HEK293 (cell line): Measurements from ENCODE around the gene PMF1.

Experiments
- SCRT1 ChIP-seq: fragments of 450-650 bp; formaldehyde crosslinking; IDR thresholded peaks from 2 replicates; pipeline ENCODE4 v1.5.1; 2016; ENCODE audit warnings: missing biosample characterization, missing genetic modification characterization, borderline replicate concordance
- SP3 ChIP-seq: fragments of 450-650 bp; formaldehyde crosslinking; IDR thresholded peaks from 2 replicates; pipeline ENCODE4 v1.5.1; 2016; ENCODE audit warnings: missing biosample characterization, missing genetic modification characterization
- ZBTB7A ChIP-seq: fragments of 450-650 bp; formaldehyde crosslinking; IDR thresholded peaks from 2 replicates; pipeline ENCODE4 v1.5.1; 2016; ENCODE audit warnings: low read depth, missing biosample characterization, missing genetic modification characterization
- ZFP37 ChIP-seq: fragments of 450-650 bp; formaldehyde crosslinking; IDR thresholded peaks from 2 replicates; pipeline ENCODE4 v1.5.1; 2016; ENCODE audit warnings: missing biosample characterization, missing genetic modification characterization
- ZFP41 ChIP-seq: fragments of 450-650 bp; formaldehyde crosslinking; IDR thresholded peaks from 2 replicates; pipeline ENCODE4 v1.5.1; 2016; ENCODE audit warnings: missing biosample characterization, missing genetic modification characterization, borderline replicate concordance
- ZNF138 ChIP-seq: fragments of 450-650 bp; formaldehyde crosslinking; IDR thresholded peaks from 2 replicates; pipeline ENCODE4 v1.5.1; 2016; ENCODE audit warnings: missing biosample characterization, missing genetic modification characterization, borderline replicate concordance
- ZNF155 ChIP-seq: fragments of 450-650 bp; formaldehyde crosslinking; IDR thresholded peaks from 2 replicates; pipeline ENCODE4 v1.5.1; 2016; ENCODE audit warnings: missing biosample characterization, missing genetic modification characterization
- ZNF16 ChIP-seq: fragments of 450-650 bp; formaldehyde crosslinking; IDR thresholded peaks from 2 replicates; pipeline ENCODE4 v1.5.1; 2016; ENCODE audit warnings: low read depth, missing biosample characterization, missing genetic modification characterization
- ZNF184 ChIP-seq: fragments of 450-650 bp; IDR thresholded peaks from 2 replicates; pipeline ENCODE4 v1.5.1; 2018; ENCODE audit warnings: missing biosample characterization, mild to moderate bottlenecking, missing genetic modification characterization
- ZNF214 ChIP-seq: fragments of 450-650 bp; formaldehyde crosslinking; IDR thresholded peaks from 2 replicates; pipeline ENCODE4 v1.5.1; 2017; ENCODE audit warnings: missing biosample characterization, mild to moderate bottlenecking, missing genetic modification characterization, borderline replicate concordance
- ZNF23 ChIP-seq: fragments of 450-650 bp; formaldehyde crosslinking; IDR thresholded peaks from 2 replicates; pipeline ENCODE4 v1.5.1; 2016; ENCODE audit warnings: missing biosample characterization, missing genetic modification characterization, borderline replicate concordance
- ZNF354C ChIP-seq: fragments of 450-650 bp; formaldehyde crosslinking; IDR thresholded peaks from 2 replicates; pipeline ENCODE4 v1.5.1; 2016; ENCODE audit warnings: missing biosample characterization, missing genetic modification characterization, low read depth, borderline replicate concordance
- ZNF404 ChIP-seq: fragments of 450-650 bp; formaldehyde crosslinking; IDR thresholded peaks from 2 replicates; pipeline ENCODE4 v1.5.1; 2017; ENCODE audit warnings: missing biosample characterization, missing genetic modification characterization
- ZNF514 ChIP-seq: fragments of 450-650 bp; formaldehyde crosslinking; IDR thresholded peaks from 2 replicates; pipeline ENCODE4 v1.5.1; 2016; ENCODE audit warnings: missing biosample characterization, missing genetic modification characterization
- ZNF707 ChIP-seq: fragments of 450-650 bp; formaldehyde crosslinking; IDR thresholded peaks from 2 replicates; pipeline ENCODE4 v1.5.1; 2016; ENCODE audit warnings: missing biosample characterization, missing genetic modification characterization
- ZNF791 ChIP-seq: fragments of 450-650 bp; formaldehyde crosslinking; IDR thresholded peaks from 2 replicates; pipeline ENCODE4 v1.5.1; 2016; ENCODE audit warnings: missing biosample characterization, missing genetic modification characterization
- TF ChIP-seq, protein P1 (sequence below): fragments of 450-650 bp; formaldehyde crosslinking; IDR thresholded peaks from 2 replicates; pipeline ENCODE4 v1.5.1; 2016; ENCODE audit warnings: missing biosample characterization, missing genetic modification characterization, low read depth
- TF ChIP-seq, protein P2 (sequence below): fragments of 450-650 bp; formaldehyde crosslinking; IDR thresholded peaks from 2 replicates; pipeline ENCODE4 v1.5.1; 2016; ENCODE audit warnings: missing biosample characterization, missing genetic modification characterization, borderline replicate concordance
- TF ChIP-seq, protein P3 (sequence below): fragments of 450-650 bp; formaldehyde crosslinking; IDR thresholded peaks from 2 replicates; pipeline ENCODE4 v1.5.1; 2017; ENCODE audit warnings: missing biosample characterization, missing genetic modification characterization
- TF ChIP-seq, protein P4 (sequence below): fragments of 450-650 bp; formaldehyde crosslinking; IDR thresholded peaks from 2 replicates; pipeline ENCODE4 v1.5.1; 2017; ENCODE audit warnings: missing biosample characterization, missing genetic modification characterization
- TF ChIP-seq, protein P5 (sequence below): fragments of 450-650 bp; formaldehyde crosslinking; IDR thresholded peaks from 2 replicates; pipeline ENCODE4 v1.5.1; 2016; ENCODE audit warnings: missing biosample characterization, missing genetic modification characterization
- TF ChIP-seq, protein P6 (sequence below): fragments of 450-650 bp; formaldehyde crosslinking; IDR thresholded peaks from 2 replicates; pipeline ENCODE4 v1.5.1; 2016; ENCODE audit warnings: missing biosample characterization, missing genetic modification characterization
- TF ChIP-seq, protein P7 (sequence below): fragments of 450-650 bp; IDR thresholded peaks from 2 replicates; pipeline ENCODE4 v1.5.1; 2018; ENCODE audit warnings: missing biosample characterization, missing genetic modification characterization
- TF ChIP-seq, protein P8 (sequence below): fragments of 450-650 bp; formaldehyde crosslinking; IDR thresholded peaks from 2 replicates; pipeline ENCODE4 v1.5.1; 2017; ENCODE audit warnings: missing biosample characterization, missing genetic modification characterization

The PMF1 gene

DNA sequence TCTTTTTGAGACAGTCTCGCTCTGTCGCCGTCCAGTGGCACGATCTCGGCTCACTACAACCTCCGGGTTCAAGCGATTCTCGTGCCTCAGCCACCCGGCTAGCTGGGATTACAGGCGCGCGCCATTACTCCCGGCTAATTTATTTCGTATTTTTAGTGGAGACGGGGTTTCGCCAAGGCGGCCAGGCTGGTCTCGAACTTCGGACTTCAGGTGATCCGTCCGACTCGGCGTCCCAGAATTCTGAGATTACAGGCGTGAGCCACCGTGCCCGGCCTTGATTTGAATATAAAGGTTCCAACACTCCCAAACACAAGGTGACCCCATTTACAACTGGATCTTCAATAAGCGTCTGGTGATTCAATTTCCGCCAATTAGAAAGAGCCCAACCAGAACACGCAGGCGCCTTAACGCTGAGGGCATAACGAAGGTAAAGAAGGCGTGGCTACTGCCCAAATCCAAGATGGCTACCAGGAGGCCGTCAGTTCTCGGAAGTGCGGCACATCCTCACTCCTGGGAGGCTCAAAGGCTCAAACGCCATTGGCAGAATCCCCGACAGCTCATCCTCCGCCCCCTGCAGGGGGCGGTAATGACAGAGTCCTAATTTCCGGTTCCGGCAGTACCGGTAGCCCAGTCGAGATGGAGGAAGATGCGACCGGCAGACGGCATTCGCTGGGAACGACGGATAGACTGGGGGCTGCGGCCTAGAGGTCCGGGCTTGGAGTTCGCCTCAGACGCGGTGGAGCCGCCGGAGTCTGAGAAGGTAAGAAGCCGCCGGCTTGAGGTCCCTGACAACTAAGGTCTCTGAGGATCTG is 19.1 kb upstream of the PMF1 start, which contains the start of gene SLC25A44 (continued):
- TF ChIP-seq, protein P1, sequence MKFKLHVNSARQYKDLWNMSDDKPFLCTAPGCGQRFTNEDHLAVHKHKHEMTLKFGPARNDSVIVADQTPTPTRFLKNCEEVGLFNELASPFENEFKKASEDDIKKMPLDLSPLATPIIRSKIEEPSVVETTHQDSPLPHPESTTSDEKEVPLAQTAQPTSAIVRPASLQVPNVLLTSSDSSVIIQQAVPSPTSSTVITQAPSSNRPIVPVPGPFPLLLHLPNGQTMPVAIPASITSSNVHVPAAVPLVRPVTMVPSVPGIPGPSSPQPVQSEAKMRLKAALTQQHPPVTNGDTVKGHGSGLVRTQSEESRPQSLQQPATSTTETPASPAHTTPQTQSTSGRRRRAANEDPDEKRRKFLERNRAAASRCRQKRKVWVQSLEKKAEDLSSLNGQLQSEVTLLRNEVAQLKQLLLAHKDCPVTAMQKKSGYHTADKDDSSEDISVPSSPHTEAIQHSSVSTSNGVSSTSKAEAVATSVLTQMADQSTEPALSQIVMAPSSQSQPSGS: no peak
- no peak for TF ChIP-seq ZNF214 (tag by site-specific recombination)
- TF ChIP-seq ZNF791 (tag by site-specific recombination): no peak
- TF ChIP-seq, protein P2, sequence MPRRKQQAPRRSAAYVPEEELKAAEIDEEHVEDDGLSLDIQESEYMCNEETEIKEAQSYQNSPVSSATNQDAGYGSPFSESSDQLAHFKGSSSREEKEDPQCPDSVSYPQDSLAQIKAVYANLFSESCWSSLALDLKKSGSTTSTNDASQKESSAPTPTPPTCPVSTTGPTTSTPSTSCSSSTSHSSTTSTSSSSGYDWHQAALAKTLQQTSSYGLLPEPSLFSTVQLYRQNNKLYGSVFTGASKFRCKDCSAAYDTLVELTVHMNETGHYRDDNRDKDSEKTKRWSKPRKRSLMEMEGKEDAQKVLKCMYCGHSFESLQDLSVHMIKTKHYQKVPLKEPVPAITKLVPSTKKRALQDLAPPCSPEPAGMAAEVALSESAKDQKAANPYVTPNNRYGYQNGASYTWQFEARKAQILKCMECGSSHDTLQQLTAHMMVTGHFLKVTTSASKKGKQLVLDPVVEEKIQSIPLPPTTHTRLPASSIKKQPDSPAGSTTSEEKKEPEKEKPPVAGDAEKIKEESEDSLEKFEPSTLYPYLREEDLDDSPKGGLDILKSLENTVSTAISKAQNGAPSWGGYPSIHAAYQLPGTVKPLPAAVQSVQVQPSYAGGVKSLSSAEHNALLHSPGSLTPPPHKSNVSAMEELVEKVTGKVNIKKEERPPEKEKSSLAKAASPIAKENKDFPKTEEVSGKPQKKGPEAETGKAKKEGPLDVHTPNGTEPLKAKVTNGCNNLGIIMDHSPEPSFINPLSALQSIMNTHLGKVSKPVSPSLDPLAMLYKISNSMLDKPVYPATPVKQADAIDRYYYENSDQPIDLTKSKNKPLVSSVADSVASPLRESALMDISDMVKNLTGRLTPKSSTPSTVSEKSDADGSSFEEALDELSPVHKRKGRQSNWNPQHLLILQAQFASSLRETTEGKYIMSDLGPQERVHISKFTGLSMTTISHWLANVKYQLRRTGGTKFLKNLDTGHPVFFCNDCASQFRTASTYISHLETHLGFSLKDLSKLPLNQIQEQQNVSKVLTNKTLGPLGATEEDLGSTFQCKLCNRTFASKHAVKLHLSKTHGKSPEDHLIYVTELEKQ (tag by site-specific recombination): no peak
- TF ChIP-seq ZNF138 (tag by site-specific recombination): no peak
- TF ChIP-seq SCRT1 (tag by site-specific recombination): no peak
- TF ChIP-seq ZNF707 (tag by site-specific recombination): no peak
- no peak for TF ChIP-seq ZNF23 (tag by site-specific recombination)
- no peak for TF ChIP-seq ZNF16 (tag by site-specific recombination)
- TF ChIP-seq, protein P3, sequence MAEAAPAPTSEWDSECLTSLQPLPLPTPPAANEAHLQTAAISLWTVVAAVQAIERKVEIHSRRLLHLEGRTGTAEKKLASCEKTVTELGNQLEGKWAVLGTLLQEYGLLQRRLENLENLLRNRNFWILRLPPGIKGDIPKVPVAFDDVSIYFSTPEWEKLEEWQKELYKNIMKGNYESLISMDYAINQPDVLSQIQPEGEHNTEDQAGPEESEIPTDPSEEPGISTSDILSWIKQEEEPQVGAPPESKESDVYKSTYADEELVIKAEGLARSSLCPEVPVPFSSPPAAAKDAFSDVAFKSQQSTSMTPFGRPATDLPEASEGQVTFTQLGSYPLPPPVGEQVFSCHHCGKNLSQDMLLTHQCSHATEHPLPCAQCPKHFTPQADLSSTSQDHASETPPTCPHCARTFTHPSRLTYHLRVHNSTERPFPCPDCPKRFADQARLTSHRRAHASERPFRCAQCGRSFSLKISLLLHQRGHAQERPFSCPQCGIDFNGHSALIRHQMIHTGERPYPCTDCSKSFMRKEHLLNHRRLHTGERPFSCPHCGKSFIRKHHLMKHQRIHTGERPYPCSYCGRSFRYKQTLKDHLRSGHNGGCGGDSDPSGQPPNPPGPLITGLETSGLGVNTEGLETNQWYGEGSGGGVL (tag by site-specific recombination): no peak
- no peak for TF ChIP-seq ZFP37 (tag by site-specific recombination)
- TF ChIP-seq, protein P4, sequence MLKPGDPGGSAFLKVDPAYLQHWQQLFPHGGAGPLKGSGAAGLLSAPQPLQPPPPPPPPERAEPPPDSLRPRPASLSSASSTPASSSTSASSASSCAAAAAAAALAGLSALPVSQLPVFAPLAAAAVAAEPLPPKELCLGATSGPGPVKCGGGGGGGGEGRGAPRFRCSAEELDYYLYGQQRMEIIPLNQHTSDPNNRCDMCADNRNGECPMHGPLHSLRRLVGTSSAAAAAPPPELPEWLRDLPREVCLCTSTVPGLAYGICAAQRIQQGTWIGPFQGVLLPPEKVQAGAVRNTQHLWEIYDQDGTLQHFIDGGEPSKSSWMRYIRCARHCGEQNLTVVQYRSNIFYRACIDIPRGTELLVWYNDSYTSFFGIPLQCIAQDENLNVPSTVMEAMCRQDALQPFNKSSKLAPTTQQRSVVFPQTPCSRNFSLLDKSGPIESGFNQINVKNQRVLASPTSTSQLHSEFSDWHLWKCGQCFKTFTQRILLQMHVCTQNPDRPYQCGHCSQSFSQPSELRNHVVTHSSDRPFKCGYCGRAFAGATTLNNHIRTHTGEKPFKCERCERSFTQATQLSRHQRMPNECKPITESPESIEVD (tag by site-specific recombination): no peak
- TF ChIP-seq ZNF155: no peak
- TF ChIP-seq, protein P5, sequence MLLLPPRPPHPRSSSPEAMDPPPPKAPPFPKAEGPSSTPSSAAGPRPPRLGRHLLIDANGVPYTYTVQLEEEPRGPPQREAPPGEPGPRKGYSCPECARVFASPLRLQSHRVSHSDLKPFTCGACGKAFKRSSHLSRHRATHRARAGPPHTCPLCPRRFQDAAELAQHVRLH (tag by site-specific recombination): peak; percentile 14; the same call in 1 of the 2 replicates
- no peak for TF ChIP-seq ZNF184
- TF ChIP-seq, protein P6, sequence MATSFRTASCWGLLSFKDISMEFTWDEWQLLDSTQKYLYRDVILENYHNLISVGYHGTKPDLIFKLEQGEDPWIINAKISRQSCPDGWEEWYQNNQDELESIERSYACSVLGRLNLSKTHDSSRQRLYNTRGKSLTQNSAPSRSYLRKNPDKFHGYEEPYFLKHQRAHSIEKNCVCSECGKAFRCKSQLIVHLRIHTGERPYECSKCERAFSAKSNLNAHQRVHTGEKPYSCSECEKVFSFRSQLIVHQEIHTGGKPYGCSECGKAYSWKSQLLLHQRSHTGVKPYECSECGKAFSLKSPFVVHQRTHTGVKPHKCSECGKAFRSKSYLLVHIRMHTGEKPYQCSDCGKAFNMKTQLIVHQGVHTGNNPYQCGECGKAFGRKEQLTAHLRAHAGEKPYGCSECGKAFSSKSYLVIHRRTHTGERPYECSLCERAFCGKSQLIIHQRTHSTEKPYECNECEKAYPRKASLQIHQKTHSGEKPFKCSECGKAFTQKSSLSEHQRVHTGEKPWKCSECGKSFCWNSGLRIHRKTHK (tag by site-specific recombination): no peak
- no peak for TF ChIP-seq ZNF354C
- no peak for TF ChIP-seq ZFP41 (tag by site-specific recombination)
- TF ChIP-seq ZNF404 (tag by site-specific recombination): no peak
- TF ChIP-seq ZNF514 (tag by site-specific recombination): no peak
- TF ChIP-seq, protein P7, sequence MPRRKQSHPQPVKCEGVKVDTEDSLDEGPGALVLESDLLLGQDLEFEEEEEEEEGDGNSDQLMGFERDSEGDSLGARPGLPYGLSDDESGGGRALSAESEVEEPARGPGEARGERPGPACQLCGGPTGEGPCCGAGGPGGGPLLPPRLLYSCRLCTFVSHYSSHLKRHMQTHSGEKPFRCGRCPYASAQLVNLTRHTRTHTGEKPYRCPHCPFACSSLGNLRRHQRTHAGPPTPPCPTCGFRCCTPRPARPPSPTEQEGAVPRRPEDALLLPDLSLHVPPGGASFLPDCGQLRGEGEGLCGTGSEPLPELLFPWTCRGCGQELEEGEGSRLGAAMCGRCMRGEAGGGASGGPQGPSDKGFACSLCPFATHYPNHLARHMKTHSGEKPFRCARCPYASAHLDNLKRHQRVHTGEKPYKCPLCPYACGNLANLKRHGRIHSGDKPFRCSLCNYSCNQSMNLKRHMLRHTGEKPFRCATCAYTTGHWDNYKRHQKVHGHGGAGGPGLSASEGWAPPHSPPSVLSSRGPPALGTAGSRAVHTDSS (tag by site-specific recombination): no peak
- TF ChIP-seq ZBTB7A (tag by site-specific recombination): no peak
- TF ChIP-seq SP3 (tag by site-specific recombination): peak; percentile 99
- TF ChIP-seq, protein P8, sequence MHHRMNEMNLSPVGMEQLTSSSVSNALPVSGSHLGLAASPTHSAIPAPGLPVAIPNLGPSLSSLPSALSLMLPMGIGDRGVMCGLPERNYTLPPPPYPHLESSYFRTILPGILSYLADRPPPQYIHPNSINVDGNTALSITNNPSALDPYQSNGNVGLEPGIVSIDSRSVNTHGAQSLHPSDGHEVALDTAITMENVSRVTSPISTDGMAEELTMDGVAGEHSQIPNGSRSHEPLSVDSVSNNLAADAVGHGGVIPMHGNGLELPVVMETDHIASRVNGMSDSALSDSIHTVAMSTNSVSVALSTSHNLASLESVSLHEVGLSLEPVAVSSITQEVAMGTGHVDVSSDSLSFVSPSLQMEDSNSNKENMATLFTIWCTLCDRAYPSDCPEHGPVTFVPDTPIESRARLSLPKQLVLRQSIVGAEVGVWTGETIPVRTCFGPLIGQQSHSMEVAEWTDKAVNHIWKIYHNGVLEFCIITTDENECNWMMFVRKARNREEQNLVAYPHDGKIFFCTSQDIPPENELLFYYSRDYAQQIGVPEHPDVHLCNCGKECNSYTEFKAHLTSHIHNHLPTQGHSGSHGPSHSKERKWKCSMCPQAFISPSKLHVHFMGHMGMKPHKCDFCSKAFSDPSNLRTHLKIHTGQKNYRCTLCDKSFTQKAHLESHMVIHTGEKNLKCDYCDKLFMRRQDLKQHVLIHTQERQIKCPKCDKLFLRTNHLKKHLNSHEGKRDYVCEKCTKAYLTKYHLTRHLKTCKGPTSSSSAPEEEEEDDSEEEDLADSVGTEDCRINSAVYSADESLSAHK (tag by site-specific recombination): no peak
